Panc1 (cell line): Measurements from ENCODE around the gene SPATA13. TPM values are rescaled to one million over a fixed set of nuclear protein-coding genes. Genes with fewer than 3 reads are reported as not detected.

Experiments
- ATAC-seq: fragments of 200-7000 bp; cut with Tn5 transposase; 2 replicates; pipeline ENCODE4 v1.9.1; 2020; ENCODE audit warnings: mild to moderate bottlenecking, moderate library complexity
- BruUV-seq: library from RNA; stranded (reverse); fragments of 400-500 nt; replicated peaks from 2 replicates; lab custom pipeline; 2021; lab: Mats Ljungman, UMichigan
- CTCF ChIA-PET: fragments of 300-600 bp; sonication (Branson Sonifier 250); formaldehyde crosslinking; loops from one replicate; lab custom pipeline; 2022; ENCODE audit warnings: antibody characterized with exemption; lab: Charles Lee
- POLR2A ChIA-PET: fragments of 300-600 bp; sonication (Branson Sonifier 250); formaldehyde crosslinking; loops from one replicate; lab custom pipeline; 2022; ENCODE audit warnings: antibody characterized with exemption; lab: Charles Lee
- DNase-seq: peaks from one replicate; pipeline ENCODE4 v3.0.0-alpha.2; 2010; ENCODE audit warnings: low read depth, low spot score
- H3K27ac ChIP-seq: 2 replicates; pipeline ENCODE4 v1.5.1; 2011; ENCODE audit warnings: mild to moderate bottlenecking, low read length, inconsistent platforms
- H3K27me3 ChIP-seq: fragments of 200-500 bp; sonication (Bioruptor generic); 2 replicates; pipeline ENCODE4 v1.6.0; 2014; ENCODE audit warnings: low read length, inconsistent platforms; ENCODE audit not compliant: control insufficient read depth, insufficient read depth
- H3K36me3 ChIP-seq: fragments of 200-500 bp; sonication (Bioruptor generic); 2 replicates; pipeline ENCODE4 v1.5.1; 2014; ENCODE audit warnings: inconsistent platforms, mild to moderate bottlenecking, low read length, moderate library complexity; ENCODE audit not compliant: control insufficient read depth, insufficient read depth
- H3K4me1 ChIP-seq: 2 replicates; pipeline ENCODE4 v1.5.1; 2011; ENCODE audit warnings: inconsistent platforms, mild to moderate bottlenecking, low read length, moderate library complexity; ENCODE audit not compliant: control insufficient read depth, insufficient read depth
- H3K4me3 ChIP-seq, 2 experiments: 2 replicates each; pipeline ENCODE4 v1.5.1; 2011 to 2012; ENCODE audit warnings: low read depth in 2 of 2, low read length in 2 of 2, mild to moderate bottlenecking in 2 of 2, inconsistent platforms in 1 of 2, moderate library complexity in 1 of 2
- H3K9me3 ChIP-seq: fragments of 200-500 bp; sonication (Bioruptor generic); 2 replicates; pipeline ENCODE4 v1.5.1; 2014; ENCODE audit warnings: low read depth, mild to moderate bottlenecking, inconsistent platforms, low read length, moderate library complexity; ENCODE audit not compliant: control insufficient read depth, insufficient read depth
- POLR2AphosphoS5 ChIP-seq: IDR thresholded peaks from 2 replicates; pipeline ENCODE4 v1.6.1; 2012; ENCODE audit warnings: mild to moderate bottlenecking, low read depth, low read length, moderate library complexity
- SIN3A ChIP-seq: IDR thresholded peaks from 2 replicates; pipeline ENCODE4 v1.6.1; 2012; ENCODE audit warnings: low read depth, mild to moderate bottlenecking, low read length, moderate library complexity, borderline replicate concordance; ENCODE audit not compliant: insufficient read depth
- TCF7L2 ChIP-seq: IDR thresholded peaks from 2 replicates; pipeline ENCODE4 v1.6.1; 2011; ENCODE audit warnings: mild to moderate bottlenecking, low read depth, low read length, inconsistent platforms
- in situ Hi-C: cut with HindIII; loops from 2 replicates; pipeline ENCODE4 v1.10.0; 2016; ENCODE audit warnings: low sequenced_read_pairs, low pct_unique_long_range_greater_than_20kb
- intact Hi-C: fragments of 100-400 bp; cut with micrococcal nuclease; formaldehyde crosslinking; loops from one replicate; pipeline ENCODE4 v1.10.0; 2022; ENCODE audit not compliant: unreplicated experiment
- total RNA-seq: library from RNA; stranded (reverse); gene quantifications from one replicate; pipeline ENCODE4 v1.2.1, GENCODE V29; 2021; ENCODE audit not compliant: unreplicated experiment
- TF ChIP-seq, protein P1 (sequence below), 2 experiments: IDR thresholded peaks; 2 replicates each; pipeline ENCODE4 v1.6.1; 2011 to 2012; ENCODE audit warnings: low read depth in 2 of 2, control low read depth in 1 of 2, low read length in 1 of 2, mild to moderate bottlenecking in 1 of 2, moderate library complexity in 1 of 2; ENCODE audit not compliant: insufficient read depth in 1 of 2
- TF ChIP-seq, protein P2 (sequence below): fragments of 450-650 bp; IDR thresholded peaks from 2 replicates; pipeline ENCODE4 v1.5.1; 2017; ENCODE audit warnings: mild to moderate bottlenecking

SPATA13 gene
- total RNA-seq, 1 experiment from 2014 or later: 7.9 TPM

- CTCF ChIA-PET: no interaction called here
- no peaks in the 10 kb centered on the region for H3K9me3 ChIP-seq
- ATAC-seq: no peak
- H3K27ac ChIP-seq: no peak overlapping the region
- TF ChIP-seq POLR2AphosphoS5 (no peak), SIN3A (no peak), TCF7L2 (no peak)
- TF ChIP-seq, protein P1, sequence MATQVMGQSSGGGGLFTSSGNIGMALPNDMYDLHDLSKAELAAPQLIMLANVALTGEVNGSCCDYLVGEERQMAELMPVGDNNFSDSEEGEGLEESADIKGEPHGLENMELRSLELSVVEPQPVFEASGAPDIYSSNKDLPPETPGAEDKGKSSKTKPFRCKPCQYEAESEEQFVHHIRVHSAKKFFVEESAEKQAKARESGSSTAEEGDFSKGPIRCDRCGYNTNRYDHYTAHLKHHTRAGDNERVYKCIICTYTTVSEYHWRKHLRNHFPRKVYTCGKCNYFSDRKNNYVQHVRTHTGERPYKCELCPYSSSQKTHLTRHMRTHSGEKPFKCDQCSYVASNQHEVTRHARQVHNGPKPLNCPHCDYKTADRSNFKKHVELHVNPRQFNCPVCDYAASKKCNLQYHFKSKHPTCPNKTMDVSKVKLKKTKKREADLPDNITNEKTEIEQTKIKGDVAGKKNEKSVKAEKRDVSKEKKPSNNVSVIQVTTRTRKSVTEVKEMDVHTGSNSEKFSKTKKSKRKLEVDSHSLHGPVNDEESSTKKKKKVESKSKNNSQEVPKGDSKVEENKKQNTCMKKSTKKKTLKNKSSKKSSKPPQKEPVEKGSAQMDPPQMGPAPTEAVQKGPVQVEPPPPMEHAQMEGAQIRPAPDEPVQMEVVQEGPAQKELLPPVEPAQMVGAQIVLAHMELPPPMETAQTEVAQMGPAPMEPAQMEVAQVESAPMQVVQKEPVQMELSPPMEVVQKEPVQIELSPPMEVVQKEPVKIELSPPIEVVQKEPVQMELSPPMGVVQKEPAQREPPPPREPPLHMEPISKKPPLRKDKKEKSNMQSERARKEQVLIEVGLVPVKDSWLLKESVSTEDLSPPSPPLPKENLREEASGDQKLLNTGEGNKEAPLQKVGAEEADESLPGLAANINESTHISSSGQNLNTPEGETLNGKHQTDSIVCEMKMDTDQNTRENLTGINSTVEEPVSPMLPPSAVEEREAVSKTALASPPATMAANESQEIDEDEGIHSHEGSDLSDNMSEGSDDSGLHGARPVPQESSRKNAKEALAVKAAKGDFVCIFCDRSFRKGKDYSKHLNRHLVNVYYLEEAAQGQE (IDR thresholded peaks at IDR 0.05; ENCODE audit: insufficient read depth in 1 of 2, low read depth in 2 of 2, low read length in 1 of 2): no peak
- TF ChIP-seq, protein P2, sequence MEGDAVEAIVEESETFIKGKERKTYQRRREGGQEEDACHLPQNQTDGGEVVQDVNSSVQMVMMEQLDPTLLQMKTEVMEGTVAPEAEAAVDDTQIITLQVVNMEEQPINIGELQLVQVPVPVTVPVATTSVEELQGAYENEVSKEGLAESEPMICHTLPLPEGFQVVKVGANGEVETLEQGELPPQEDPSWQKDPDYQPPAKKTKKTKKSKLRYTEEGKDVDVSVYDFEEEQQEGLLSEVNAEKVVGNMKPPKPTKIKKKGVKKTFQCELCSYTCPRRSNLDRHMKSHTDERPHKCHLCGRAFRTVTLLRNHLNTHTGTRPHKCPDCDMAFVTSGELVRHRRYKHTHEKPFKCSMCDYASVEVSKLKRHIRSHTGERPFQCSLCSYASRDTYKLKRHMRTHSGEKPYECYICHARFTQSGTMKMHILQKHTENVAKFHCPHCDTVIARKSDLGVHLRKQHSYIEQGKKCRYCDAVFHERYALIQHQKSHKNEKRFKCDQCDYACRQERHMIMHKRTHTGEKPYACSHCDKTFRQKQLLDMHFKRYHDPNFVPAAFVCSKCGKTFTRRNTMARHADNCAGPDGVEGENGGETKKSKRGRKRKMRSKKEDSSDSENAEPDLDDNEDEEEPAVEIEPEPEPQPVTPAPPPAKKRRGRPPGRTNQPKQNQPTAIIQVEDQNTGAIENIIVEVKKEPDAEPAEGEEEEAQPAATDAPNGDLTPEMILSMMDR: no peak
- no peak for DNase-seq
- in situ Hi-C loops: no loop called here
- intact Hi-C loops: no loop called here
- POLR2A ChIA-PET: no interaction called here
- H3K4me1 ChIP-seq: no peaks in the 10 kb centered on the region
- no TSS peak for BruUV-seq
- H3K36me3 ChIP-seq: no peaks in the 10 kb centered on the region
- H3K27me3 ChIP-seq: no peaks in the 10 kb centered on the region
- no peak overlapping the region for H3K4me3 ChIP-seq
These were observed 24.4 kb downstream of the SPATA13 start for GRCh38 chr13:24184882-24185281.

GRCh38 chr13:24185591-24186232 is 25.2 kb downstream of the SPATA13 start:
- H3K4me1 ChIP-seq: no peaks in the 10 kb centered on the region
- intact Hi-C loops (no loop called here), in situ Hi-C loops (no loop called here)
- H3K27me3 ChIP-seq: no peaks in the 10 kb centered on the region
- H3K9me3 ChIP-seq: no peaks in the 10 kb centered on the region
- ChIA-PET POLR2A (no interaction called here), CTCF (no interaction called here)
- no peak for ATAC-seq
- no peak overlapping the region for H3K27ac ChIP-seq
- no TSS peak for BruUV-seq
- TF ChIP-seq POLR2AphosphoS5 (no peak), SIN3A (no peak)
- no peaks in the 10 kb centered on the region for H3K36me3 ChIP-seq
- DNase-seq: no peak
- no peak overlapping the region for H3K4me3 ChIP-seq

DNA sequence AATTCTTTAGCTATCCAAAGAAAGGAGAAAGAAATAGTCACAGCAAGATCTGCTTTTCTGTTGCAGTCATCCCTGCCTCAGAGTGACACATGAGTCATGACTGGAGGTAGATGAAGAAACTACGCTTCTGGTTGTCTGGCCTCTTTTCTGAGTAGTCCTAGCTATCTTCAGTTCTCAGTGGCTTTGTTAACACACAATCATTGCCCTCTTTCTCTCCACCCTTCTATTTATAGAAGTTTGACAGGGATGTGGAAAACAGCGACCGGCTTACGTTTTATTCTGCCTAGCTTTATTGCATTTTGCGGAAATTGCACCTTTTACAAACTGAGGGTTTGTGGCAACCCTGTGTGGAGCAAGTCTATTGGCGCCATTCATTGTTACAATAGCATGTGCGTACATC is 26.7 kb downstream of the SPATA13 start:
- no TSS peak for BruUV-seq
- ATAC-seq: no peak
- H3K27me3 ChIP-seq: no peaks in the 10 kb centered on the region
- H3K4me3 ChIP-seq: no peak overlapping the region
- H3K27ac ChIP-seq: no peak overlapping the region
- ChIA-PET POLR2A (no interaction called here), CTCF (no interaction called here)
- intact Hi-C loops (no loop called here), in situ Hi-C loops (no loop called here)
- no peaks in the 10 kb centered on the region for H3K9me3 ChIP-seq
- no peak for DNase-seq
- H3K36me3 ChIP-seq: no peaks in the 10 kb centered on the region
- TF ChIP-seq SIN3A (no peak), TCF7L2 (no peak), POLR2AphosphoS5 (no peak)
- TF ChIP-seq, protein P2: no peak
- TF ChIP-seq, protein P1 (IDR thresholded peaks at IDR 0.05; ENCODE audit: insufficient read depth in 1 of 2, low read depth in 2 of 2, low read length in 1 of 2): no peak
- no peaks in the 10 kb centered on the region for H3K4me1 ChIP-seq
